ENCODE measurements around the gene C4orf50. TPM values are rescaled to one million over a fixed set of nuclear protein-coding genes. Genes with fewer than 3 reads are reported as not detected.

C4orf50 gene
- total and polyA plus RNA-seq, 4 donors = under 0.01 to 0.17 TPM; not detected in 2

GRCh38 chr4:5884796-5885195, 133.4 kb downstream of the C4orf50 start:
- no peaks in the 10 kb centered on the region for H3K36me3 ChIP-seq (ENCODE audit: control insufficient read depth in 4 of 4, insufficient read depth in 3 of 4, low read depth in 1 of 4, low read length in 3 of 4)
- 76% methylated on average over 7 of the region's 7 CpGs for WGBS
- TF ChIP-seq, protein P1, sequence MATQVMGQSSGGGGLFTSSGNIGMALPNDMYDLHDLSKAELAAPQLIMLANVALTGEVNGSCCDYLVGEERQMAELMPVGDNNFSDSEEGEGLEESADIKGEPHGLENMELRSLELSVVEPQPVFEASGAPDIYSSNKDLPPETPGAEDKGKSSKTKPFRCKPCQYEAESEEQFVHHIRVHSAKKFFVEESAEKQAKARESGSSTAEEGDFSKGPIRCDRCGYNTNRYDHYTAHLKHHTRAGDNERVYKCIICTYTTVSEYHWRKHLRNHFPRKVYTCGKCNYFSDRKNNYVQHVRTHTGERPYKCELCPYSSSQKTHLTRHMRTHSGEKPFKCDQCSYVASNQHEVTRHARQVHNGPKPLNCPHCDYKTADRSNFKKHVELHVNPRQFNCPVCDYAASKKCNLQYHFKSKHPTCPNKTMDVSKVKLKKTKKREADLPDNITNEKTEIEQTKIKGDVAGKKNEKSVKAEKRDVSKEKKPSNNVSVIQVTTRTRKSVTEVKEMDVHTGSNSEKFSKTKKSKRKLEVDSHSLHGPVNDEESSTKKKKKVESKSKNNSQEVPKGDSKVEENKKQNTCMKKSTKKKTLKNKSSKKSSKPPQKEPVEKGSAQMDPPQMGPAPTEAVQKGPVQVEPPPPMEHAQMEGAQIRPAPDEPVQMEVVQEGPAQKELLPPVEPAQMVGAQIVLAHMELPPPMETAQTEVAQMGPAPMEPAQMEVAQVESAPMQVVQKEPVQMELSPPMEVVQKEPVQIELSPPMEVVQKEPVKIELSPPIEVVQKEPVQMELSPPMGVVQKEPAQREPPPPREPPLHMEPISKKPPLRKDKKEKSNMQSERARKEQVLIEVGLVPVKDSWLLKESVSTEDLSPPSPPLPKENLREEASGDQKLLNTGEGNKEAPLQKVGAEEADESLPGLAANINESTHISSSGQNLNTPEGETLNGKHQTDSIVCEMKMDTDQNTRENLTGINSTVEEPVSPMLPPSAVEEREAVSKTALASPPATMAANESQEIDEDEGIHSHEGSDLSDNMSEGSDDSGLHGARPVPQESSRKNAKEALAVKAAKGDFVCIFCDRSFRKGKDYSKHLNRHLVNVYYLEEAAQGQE (IDR thresholded peaks at IDR 0.05) = no peak
- TF ChIP-seq TAF1 (conservative IDR thresholded peaks at IDR 0.05) = no peak
- no peak for TF ChIP-seq YY1 (IDR thresholded peaks at IDR 0.05)
- no peak for TF ChIP-seq FOXA2 (IDR thresholded peaks at IDR 0.05)
- no peak for TF ChIP-seq GABPA (IDR thresholded peaks at IDR 0.05 in 1 of 2, conservative IDR thresholded peaks at IDR 0.05 in 1 of 2)
- TF ChIP-seq FOXA1 (IDR thresholded peaks at IDR 0.05) = no peak
- no peak for TF ChIP-seq EGR1 (IDR thresholded peaks at IDR 0.05; ENCODE audit: low read depth in 2 of 2)
- no peak for TF ChIP-seq RXRA (IDR thresholded peaks at IDR 0.05)
- TF ChIP-seq SP1 (IDR thresholded peaks at IDR 0.05) = no peak
- TF ChIP-seq HNF4A (conservative IDR thresholded peaks at IDR 0.05) = no peak

DNA sequence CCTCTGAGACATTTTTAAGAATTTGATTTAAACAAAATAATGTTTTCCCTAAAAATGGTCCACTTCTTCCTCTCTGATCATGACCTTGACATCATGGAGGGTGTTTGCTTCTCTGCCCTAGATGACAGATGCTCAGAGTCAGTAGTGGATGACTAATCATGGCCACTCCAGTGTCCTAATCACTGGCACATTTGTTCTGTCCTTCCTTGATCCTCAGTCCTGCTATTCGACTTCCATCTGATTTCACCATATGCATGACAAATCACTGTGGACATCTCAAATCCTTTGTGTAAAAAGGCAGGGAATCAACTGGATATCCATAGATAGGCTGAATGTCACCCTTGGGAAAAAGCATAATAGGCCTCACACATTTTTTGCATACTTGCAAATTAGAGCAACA, 134.3 kb downstream of the C4orf50 start:
- H3K27ac ChIP-seq (ENCODE audit: low read depth in 1 of 2, low read length in 2 of 2) = no peak overlapping the region
- WGBS = 61% methylated on average over 1 of the region's 1 CpG
- peaks cover 0 to 12% (median 5%) of the 10 kb centered on the region in 4 donors for H3K27me3 ChIP-seq (ENCODE audit: control insufficient read depth in 4 of 4, insufficient read depth in 4 of 4, low read length in 3 of 4)
- TF ChIP-seq FOXA1 (IDR thresholded peaks at IDR 0.05) = no peak
- no peak overlapping the region for H3K4me3 ChIP-seq (ENCODE audit: low read depth in 1 of 3, low read length in 3 of 3)
- peaks cover 0 to 5% (median 0%) of the 10 kb centered on the region in 4 donors for H3K4me1 ChIP-seq (ENCODE audit: control insufficient read depth in 4 of 4, insufficient read depth in 4 of 4, low read length in 3 of 4)
- H3K9me3 ChIP-seq (ENCODE audit: control insufficient read depth in 4 of 4, low read length in 3 of 4) = no peaks in the 10 kb centered on the region
- H3K36me3 ChIP-seq (ENCODE audit: control insufficient read depth in 4 of 4, insufficient read depth in 3 of 4, low read depth in 1 of 4, low read length in 3 of 4) = no peaks in the 10 kb centered on the region
- H3K9ac ChIP-seq (ENCODE audit: low read depth in 1 of 2, low read length in 2 of 2) = no peak overlapping the region
- DNase-seq (ENCODE audit: low spot score) = no peak

More at GRCh38 chr4:5884796-5885195, 133.4 kb downstream of the C4orf50 start:
- H3K27ac ChIP-seq (ENCODE audit: low read depth in 1 of 2, low read length in 2 of 2) = no peak overlapping the region
- H3K4me1 ChIP-seq (ENCODE audit: control insufficient read depth in 4 of 4, insufficient read depth in 4 of 4, low read length in 3 of 4) = peaks cover 0 to 5% (median 0%) of the 10 kb centered on the region in 4 donors
- no peak for DNase-seq (ENCODE audit: low spot score)
- H3K9me3 ChIP-seq (ENCODE audit: control insufficient read depth in 4 of 4, low read length in 3 of 4) = no peaks in the 10 kb centered on the region
- peaks cover 3 to 12% (median 8%) of the 10 kb centered on the region in 4 donors for H3K27me3 ChIP-seq (ENCODE audit: control insufficient read depth in 4 of 4, insufficient read depth in 4 of 4, low read length in 3 of 4)
- no peak overlapping the region for H3K4me3 ChIP-seq (ENCODE audit: low read depth in 1 of 3, low read length in 3 of 3)
- H3K9ac ChIP-seq (ENCODE audit: low read depth in 1 of 2, low read length in 2 of 2) = no peak overlapping the region

DNA sequence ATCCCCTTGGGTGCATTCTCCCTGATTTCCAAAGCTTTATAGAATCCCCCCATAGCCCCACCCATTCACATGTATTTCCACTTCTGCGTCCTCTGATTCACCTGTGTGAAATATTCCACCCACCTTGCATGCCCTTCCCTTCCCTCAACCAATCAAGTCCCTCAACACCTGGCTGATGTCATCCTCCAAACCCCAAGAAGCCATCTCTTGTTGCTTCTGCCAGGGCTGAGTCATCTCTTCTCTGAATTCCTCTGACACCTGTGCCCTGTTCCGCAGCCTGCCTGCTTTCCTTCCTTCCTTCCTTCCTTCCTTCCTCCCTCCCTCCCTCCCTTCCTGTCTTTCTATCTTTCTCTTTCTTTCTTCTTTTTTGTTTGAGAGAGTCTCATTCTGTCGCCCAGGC, 135.3 kb downstream of the C4orf50 start:
- TF ChIP-seq RAD21 (IDR thresholded peaks at IDR 0.05) (no peak), HNF4A (conservative IDR thresholded peaks at IDR 0.05) (no peak), FOXA1 (IDR thresholded peaks at IDR 0.05) (no peak), RXRA (IDR thresholded peaks at IDR 0.05) (no peak), YY1 (IDR thresholded peaks at IDR 0.05) (no peak), CTCF (IDR thresholded peaks at IDR 0.05; ENCODE audit: low read depth, low read length, missing input control) (no peak)
- TF ChIP-seq, protein P2, sequence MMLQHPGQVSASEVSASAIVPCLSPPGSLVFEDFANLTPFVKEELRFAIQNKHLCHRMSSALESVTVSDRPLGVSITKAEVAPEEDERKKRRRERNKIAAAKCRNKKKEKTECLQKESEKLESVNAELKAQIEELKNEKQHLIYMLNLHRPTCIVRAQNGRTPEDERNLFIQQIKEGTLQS (IDR thresholded peaks at IDR 0.05) = no peak
- H3K9ac ChIP-seq (ENCODE audit: low read depth in 1 of 2, low read length in 2 of 2) = no peak overlapping the region
- 65% methylated on average over 3 of the region's 3 CpGs for WGBS
- peaks cover 0 to under 1% (median 0%) of the 10 kb centered on the region in 4 donors for H3K4me1 ChIP-seq (ENCODE audit: control insufficient read depth in 4 of 4, insufficient read depth in 4 of 4, low read length in 3 of 4)
- no peak overlapping the region for H3K4me3 ChIP-seq (ENCODE audit: low read depth in 1 of 3, low read length in 3 of 3)
- peaks cover 0 to 12% (median 4%) of the 10 kb centered on the region in 4 donors for H3K27me3 ChIP-seq (ENCODE audit: control insufficient read depth in 4 of 4, insufficient read depth in 4 of 4, low read length in 3 of 4)
- DNase-seq (ENCODE audit: low spot score) = no peak
- H3K9me3 ChIP-seq (ENCODE audit: control insufficient read depth in 4 of 4, low read length in 3 of 4) = no peaks in the 10 kb centered on the region
- no peaks in the 10 kb centered on the region for H3K36me3 ChIP-seq (ENCODE audit: control insufficient read depth in 4 of 4, insufficient read depth in 3 of 4, low read depth in 1 of 4, low read length in 3 of 4)
- no peak overlapping the region for H3K27ac ChIP-seq (ENCODE audit: low read depth in 1 of 2, low read length in 2 of 2)
